Transverse colon (tissue), 4 donors: ENCODE measurements around the gene PCDHA10. TPM values are rescaled to one million over a fixed set of nuclear protein-coding genes. Genes with fewer than 3 reads are reported as not detected.

ENCODE experiments used
- DNase-seq: peaks from one replicate; pipeline ENCODE4 v3.0.0-alpha.2; 2019
- H3K27ac ChIP-seq, 4 donors: fragments of 200-600 bp; sonication (generic); 2 replicates each; pipeline ENCODE4 v1.5.1; 2016 to 2018; ENCODE audit warnings: inconsistent platforms in 4 of 4
- H3K27me3 ChIP-seq: fragments of 200-600 bp; sonication (generic); 2 replicates; pipeline ENCODE4 v1.5.1; 2017; ENCODE audit warnings: inconsistent platforms
- H3K36me3 ChIP-seq, 4 donors: fragments of 200-600 bp; sonication (generic); 2 replicates each; pipeline ENCODE4 v1.5.1; 2017 to 2019; ENCODE audit warnings: inconsistent platforms in 4 of 4
- H3K4me1 ChIP-seq, 4 donors: fragments of 200-600 bp; sonication (generic); 2 replicates each; pipeline ENCODE4 v1.5.1; 2017 to 2020; ENCODE audit warnings: inconsistent platforms in 4 of 4
- H3K4me3 ChIP-seq, 4 donors: fragments of 200-600 bp; sonication (generic); 1 replicate in 1 of 4; 2 replicates in 3 of 4; pipeline versions ENCODE4 v1.5.1 to v1.6.1; 2017 to 2019; ENCODE audit warnings: inconsistent platforms in 4 of 4
- H3K9me3 ChIP-seq, 2 donors: fragments of 200-600 bp; sonication (generic); 2 replicates each; pipeline ENCODE4 v1.5.1; 2017 to 2019; ENCODE audit warnings: inconsistent platforms in 2 of 2
- EP300 ChIP-seq: sonication (generic); formaldehyde crosslinking; IDR thresholded peaks from one replicate; pipeline ENCODE4 v1.6.1; 2017; ENCODE audit warnings: antibody characterized with exemption, low read depth
- POLR2A ChIP-seq: fragments of 450-650 bp; IDR thresholded peaks from one replicate; pipeline ENCODE4 v1.6.1; 2016; ENCODE audit warnings: antibody characterized with exemption, mild to moderate bottlenecking, moderate library complexity
- POLR2AphosphoS5 ChIP-seq, 3 donors: sonication (generic); formaldehyde crosslinking; IDR thresholded peaks; one replicate each; pipeline ENCODE4 v1.6.1; 2016; ENCODE audit warnings: antibody characterized with exemption in 3 of 3
- WGBS, 2 donors: methylation state at CpG; one replicate each; pipeline ENCODE4 v1.1.5; 2018; ENCODE audit warnings: low coverage in 1 of 2; 5-methylcytosine and 5-hydroxymethylcytosine counted together
- in situ Hi-C, 4 donors: fragments of 200-750 bp; cut with MboI; loops; one replicate each; pipeline versions ENCODE4 v1.15.0 to v1.15.1; 2017; ENCODE audit warnings: low sequenced_read_pairs in 3 of 4, low pct_ligation_motif_present in 1 of 4, low pct_unique_long_range_greater_than_20kb in 1 of 4
- intact Hi-C: fragments of 100-400 bp; cut with DNase I; formaldehyde crosslinking; loops from one replicate; pipeline ENCODE4 v1.15.1; 2023; ENCODE audit warnings: low total_unique reads
- total RNA-seq, 4 donors: library from RNA; depleted of rRNA; stranded (reverse); fragments of >200 nt; gene quantifications; one replicate each; pipeline ENCODE4 v1.1.0, GENCODE V29; 2016
- TF ChIP-seq, protein P1 (sequence below), 5 experiments: fragments of 200-600 bp in 3 of 5; fragments of 450-650 bp in 2 of 5; sonication (generic) in 3 of 5; IDR thresholded peaks; 1 replicate in 2 of 5; 2 replicates in 3 of 5; pipeline ENCODE4 v1.5.1; 2016 to 2017; ENCODE audit warnings: antibody characterized with exemption in 5 of 5, inconsistent platforms in 3 of 5, mild to moderate bottlenecking in 2 of 5, moderate library complexity in 1 of 5

PCDHA10 gene
- total RNA-seq, 4 donors from 2014 or later = 0.68 to 0.79 TPM; not detected in 2

GRCh38 chr5:140881889-140882590 lies 26.3 kb downstream of the PCDHA10 start, which contains the start of gene PCDHA13:
PCDHA13 (plus strand) TSS chr5:140882124; CDS start chr5:140882269, 145 bp downstream.
- Histone ChIP-seq H3K27me3 (peaks cover 7% of the 10 kb centered on the region), H3K36me3 (no peaks in the 10 kb centered on the region), H3K4me1 (no peaks in the 10 kb centered on the region), H3K9me3 (peaks cover 4 to 24% of the 10 kb centered on the region in 2 donors), H3K4me3 (no peak within 1 kb of the TSS), H3K27ac (no peak within 1 kb of the TSS)
- 40 to 52% methylated on average over 1 to 32 of the region's 35 CpGs for WGBS, 2 donors
- intact Hi-C loops = no loop called here
- TF ChIP-seq, protein P1, sequence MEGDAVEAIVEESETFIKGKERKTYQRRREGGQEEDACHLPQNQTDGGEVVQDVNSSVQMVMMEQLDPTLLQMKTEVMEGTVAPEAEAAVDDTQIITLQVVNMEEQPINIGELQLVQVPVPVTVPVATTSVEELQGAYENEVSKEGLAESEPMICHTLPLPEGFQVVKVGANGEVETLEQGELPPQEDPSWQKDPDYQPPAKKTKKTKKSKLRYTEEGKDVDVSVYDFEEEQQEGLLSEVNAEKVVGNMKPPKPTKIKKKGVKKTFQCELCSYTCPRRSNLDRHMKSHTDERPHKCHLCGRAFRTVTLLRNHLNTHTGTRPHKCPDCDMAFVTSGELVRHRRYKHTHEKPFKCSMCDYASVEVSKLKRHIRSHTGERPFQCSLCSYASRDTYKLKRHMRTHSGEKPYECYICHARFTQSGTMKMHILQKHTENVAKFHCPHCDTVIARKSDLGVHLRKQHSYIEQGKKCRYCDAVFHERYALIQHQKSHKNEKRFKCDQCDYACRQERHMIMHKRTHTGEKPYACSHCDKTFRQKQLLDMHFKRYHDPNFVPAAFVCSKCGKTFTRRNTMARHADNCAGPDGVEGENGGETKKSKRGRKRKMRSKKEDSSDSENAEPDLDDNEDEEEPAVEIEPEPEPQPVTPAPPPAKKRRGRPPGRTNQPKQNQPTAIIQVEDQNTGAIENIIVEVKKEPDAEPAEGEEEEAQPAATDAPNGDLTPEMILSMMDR (IDR thresholded peaks at IDR 0.05) = no peak
- no peak for TF ChIP-seq EP300
- TF ChIP-seq POLR2AphosphoS5 (IDR thresholded peaks at IDR 0.05) = no peak
- TF ChIP-seq POLR2A = no peak
- in situ Hi-C loops = no loop called here
- no peak for DNase-seq

- in situ Hi-C loops = no loop called here
- WGBS, 2 donors = 53 to 64% methylated on average over 4 to 12 of the region's 12 CpGs
- Histone ChIP-seq H3K27me3 (peaks cover 4% of the 10 kb centered on the region), H3K36me3 (no peaks in the 10 kb centered on the region), H3K4me3 (no peak overlapping the region), H3K9me3 (peaks cover 4 to 19% of the 10 kb centered on the region in 2 donors), H3K27ac (no peak overlapping the region), H3K4me1 (no peaks in the 10 kb centered on the region)
- TF ChIP-seq POLR2AphosphoS5 (IDR thresholded peaks at IDR 0.05) (no peak), POLR2A (no peak), EP300 (no peak)
- TF ChIP-seq, protein P1 (IDR thresholded peaks at IDR 0.05) = no peak
- DNase-seq = no peak
- intact Hi-C loops = no loop called here
Measured at GRCh38 chr5:140882591-140882899, 26.8 kb downstream of the PCDHA10 start.

- H3K4me1 ChIP-seq = no peaks in the 10 kb centered on the region
- no peak overlapping the region for H3K27ac ChIP-seq
- no peaks in the 10 kb centered on the region for H3K36me3 ChIP-seq
- DNase-seq = no peak
- no peak overlapping the region for H3K4me3 ChIP-seq
- no peak for TF ChIP-seq POLR2A
- TF ChIP-seq, protein P1 (IDR thresholded peaks at IDR 0.05) = no peak
- no peak for TF ChIP-seq EP300
- no peak for TF ChIP-seq POLR2AphosphoS5 (IDR thresholded peaks at IDR 0.05)
- peaks cover 4 to 18% of the 10 kb centered on the region in 2 donors for H3K9me3 ChIP-seq
- intact Hi-C loops (no loop called here), in situ Hi-C loops (no loop called here)
- WGBS, 2 donors = 83% methylated on average over 4 to 41 of the region's 41 CpGs
- H3K27me3 ChIP-seq = peaks cover 3% of the 10 kb centered on the region
Measured at GRCh38 chr5:140883373-140883772, 27.7 kb downstream of the PCDHA10 start.

DNA sequence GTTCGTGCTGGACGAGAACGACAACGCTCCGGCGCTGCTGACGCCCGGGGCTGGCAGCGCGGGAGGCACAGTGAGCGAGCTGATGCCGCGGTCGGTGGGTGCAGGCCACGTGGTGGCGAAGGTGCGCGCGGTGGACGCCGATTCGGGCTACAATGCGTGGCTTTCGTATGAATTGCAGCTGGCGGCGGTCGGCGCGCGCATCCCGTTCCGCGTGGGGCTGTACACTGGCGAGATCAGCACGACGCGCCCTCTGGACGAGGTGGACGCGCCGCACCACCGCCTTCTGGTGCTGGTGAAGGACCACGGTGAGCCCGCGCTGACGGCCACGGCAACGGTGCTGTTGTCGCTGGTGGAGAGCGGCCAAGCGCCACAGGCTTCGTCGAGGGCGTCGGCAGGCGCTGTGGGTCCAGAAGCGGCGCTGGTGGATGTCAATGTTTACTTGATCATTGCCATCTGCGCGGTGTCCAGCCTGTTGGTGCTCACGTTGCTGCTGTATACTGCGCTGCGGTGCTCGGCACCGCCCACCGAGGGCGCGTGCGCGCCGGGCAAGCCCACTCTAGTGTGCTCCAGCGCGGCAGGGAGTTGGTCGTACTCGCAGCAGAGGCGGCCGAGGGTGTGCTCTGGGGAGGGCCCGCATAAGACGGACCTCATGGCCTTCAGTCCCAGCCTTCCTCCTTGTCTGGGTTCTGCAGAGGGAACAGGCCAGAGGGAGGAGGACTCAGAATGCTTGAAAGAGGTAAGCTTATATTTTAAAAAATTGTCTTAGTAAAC lies 28.4 kb downstream of the PCDHA10 start:
- in situ Hi-C loops (no loop called here), intact Hi-C loops (no loop called here)
- 85% methylated on average over 79 of the region's 79 CpGs; no CpG with 5 or more reads in 1 of the 2 donors for WGBS, 2 donors
- DNase-seq = no peak
- no peak for TF ChIP-seq POLR2A
- no peak for TF ChIP-seq EP300
- TF ChIP-seq, protein P1 (IDR thresholded peaks at IDR 0.05) = no peak
- TF ChIP-seq POLR2AphosphoS5 (IDR thresholded peaks at IDR 0.05) = no peak
- Histone ChIP-seq H3K36me3 (no peaks in the 10 kb centered on the region), H3K27me3 (no peaks in the 10 kb centered on the region), H3K4me1 (no peaks in the 10 kb centered on the region), H3K9me3 (peaks cover 4 to 14% of the 10 kb centered on the region in 2 donors), H3K27ac (no peak overlapping the region), H3K4me3 (no peak overlapping the region)
